HG02852 (cell line): Measurements from ENCODE around the gene PSMD1.
"Not testable (repeated sequence)": the region's sequence is repeated elsewhere in the genome, so short reads cannot be mapped to it uniquely, and the experiment has no call there.

Experiments used
- ATAC-seq: cut with Tn5 transposase; IDR thresholded peaks from one replicate; pipeline ENCODE4 v1.9.1; 2021; ENCODE audit warnings: mild to moderate bottlenecking, moderate library complexity; ENCODE audit not compliant: unreplicated experiment

Gene PSMD1

DNA sequence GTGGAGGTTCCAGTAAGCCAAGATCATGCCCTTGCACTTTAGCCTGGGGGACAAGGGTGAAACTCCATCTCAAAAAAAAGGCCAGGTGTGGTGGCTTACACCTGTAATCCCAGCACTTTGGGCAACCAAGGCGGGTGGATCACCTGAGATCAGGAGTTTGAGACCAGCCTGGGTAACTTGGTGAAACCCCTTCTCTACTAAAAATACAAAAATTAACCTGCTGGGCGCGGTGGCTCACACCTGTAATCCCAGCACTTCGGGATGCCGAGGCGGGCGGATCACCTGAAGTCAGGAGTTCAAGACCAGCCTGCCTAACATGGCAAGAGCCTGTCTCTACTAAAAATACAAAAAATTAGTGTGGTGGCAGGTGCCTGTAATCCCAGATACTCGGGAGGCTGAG lies 84.1 kb downstream of the PSMD1 start:
- not testable (repeated sequence) for ATAC-seq

DNA sequence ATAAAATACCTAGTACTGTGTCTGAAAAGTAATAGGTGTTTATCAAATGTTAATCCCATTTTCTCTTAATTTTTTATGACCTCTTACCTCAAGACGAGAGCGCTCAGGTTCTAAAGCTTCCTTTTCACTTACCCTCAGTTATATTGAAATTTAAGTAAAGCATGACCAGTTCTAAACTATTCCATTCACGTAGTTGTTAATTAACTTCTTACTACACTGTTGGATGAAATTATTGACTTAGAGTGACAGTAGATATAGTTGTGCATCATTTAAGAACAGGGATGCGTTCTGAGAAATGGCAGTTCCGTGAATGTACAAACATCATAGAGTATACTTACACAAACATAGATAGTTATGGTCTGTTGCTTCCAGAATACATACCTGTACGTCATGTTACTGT lies 88.2 kb downstream of the PSMD1 start:
- ATAC-seq, result no peak

DNA sequence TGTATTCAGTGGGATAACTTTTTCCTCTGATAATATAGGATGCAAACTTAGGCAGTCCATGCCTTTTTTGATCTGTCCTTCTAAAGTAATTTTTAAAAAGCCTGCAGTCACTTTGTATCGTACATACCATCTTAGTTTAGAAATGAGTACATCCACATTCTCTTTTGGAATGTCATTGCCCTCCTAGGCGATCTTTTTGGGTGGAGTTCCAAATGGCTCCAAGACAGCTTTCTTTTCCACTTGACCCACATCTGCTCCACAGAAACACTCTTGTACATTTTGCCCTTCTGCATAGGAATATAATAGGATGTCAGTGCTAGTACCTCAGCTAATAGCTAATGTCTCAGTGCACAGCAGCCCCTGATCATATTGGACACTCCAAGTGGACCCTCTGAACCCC lies 90.0 kb downstream of the PSMD1 start:
- no peak for ATAC-seq

DNA sequence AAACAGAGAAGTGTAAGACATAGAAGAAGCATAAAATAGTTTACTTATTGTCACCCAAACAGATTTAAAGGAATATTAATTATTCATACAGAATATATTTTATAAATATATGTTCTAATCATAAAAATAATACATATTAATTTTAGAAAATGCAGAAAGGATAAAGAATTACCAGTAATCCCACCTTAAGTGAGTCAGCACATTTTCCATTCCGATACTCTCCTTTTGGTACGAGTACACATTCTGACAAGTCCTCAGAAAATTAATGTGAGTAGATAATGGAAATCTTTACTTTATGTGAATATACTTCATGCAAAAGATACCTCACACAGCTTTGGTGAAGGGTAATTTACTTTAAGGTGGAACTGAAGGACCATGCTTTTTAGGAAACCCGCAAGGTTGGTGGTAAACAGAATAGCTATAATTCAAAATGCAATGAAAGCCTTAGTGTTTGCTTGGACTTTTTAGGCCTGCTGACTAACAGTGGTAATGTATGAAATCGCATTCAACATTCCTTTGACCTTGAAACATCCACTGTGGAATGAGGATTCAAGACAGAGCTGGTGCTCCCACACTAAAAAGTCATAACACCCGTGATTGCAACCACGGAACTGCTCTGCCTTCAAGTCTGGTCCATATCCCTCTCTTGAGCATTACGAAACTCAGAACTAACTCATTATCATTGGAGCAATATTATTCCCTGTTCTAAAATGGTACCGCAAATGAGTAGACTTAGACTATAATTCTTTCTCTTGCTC lies 96.3 kb downstream of the PSMD1 start:
- ATAC-seq, result no peak

DNA sequence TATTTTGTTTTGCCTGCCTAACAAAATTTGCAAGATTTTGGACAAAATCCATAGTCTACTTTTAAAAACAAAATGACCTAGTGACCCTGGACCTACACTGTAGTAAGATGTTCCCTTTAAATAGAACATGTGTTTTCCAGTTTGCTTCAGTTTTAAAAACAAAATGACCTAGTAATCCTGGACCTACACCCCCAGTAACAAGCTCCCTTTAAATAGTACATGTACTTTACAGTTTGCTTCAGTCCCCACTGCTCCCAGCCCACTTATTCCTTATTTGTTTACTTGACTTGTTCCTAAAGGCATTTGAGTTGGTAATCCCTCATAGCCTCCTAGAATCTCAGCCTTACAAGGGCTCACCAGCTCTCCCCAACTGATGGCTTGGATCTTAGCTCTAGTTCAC lies 102.6 kb downstream of the PSMD1 start:
- ATAC-seq, result no peak

DNA sequence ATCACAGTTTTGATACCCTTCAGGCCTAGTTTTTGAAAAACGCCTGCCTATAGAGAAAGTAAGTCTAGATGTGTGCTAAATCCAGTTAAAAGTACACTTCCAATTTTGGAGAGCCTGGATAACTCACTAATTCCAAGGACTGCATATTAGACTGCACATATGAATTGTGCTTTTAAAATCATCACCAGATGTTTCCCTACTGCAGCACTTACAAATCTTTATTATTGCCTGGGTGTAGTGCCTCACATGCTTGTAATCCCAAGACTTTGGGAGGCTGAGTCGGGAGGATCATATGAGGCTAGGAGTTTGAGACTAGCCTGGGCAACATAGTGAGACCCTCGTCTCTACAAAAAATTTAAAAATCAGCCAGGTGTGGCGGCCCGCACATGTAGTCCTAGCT lies 104.0 kb downstream of the PSMD1 start:
- no peak for ATAC-seq

DNA sequence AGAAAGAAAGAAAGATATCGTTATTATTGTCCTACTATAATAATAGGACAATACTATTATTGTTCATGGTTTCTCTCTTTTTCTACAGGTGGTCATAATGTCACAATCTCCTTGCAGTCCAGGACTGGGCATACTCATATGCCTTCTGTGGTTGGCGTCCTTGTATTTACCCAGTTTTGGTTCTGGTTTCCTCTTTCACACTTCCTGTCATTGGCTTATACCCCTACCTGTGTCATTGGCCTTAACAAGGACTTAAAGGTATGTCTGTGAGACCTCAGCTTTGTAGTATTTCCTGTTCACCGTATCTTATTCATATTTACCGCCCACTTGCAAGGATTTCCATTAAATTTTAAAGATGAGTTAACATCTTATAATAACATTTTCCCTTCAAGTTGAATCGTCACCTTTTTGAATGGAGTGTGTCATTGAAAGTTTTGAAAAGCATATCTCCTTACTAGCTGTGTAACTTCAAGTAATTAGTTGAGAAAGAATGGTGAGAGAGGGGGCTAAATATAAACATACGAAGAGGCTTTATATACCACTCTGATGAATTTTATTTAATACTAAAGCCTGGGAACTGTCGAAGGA lies 104.7 kb downstream of the PSMD1 start:
- ATAC-seq, result no peak

DNA sequence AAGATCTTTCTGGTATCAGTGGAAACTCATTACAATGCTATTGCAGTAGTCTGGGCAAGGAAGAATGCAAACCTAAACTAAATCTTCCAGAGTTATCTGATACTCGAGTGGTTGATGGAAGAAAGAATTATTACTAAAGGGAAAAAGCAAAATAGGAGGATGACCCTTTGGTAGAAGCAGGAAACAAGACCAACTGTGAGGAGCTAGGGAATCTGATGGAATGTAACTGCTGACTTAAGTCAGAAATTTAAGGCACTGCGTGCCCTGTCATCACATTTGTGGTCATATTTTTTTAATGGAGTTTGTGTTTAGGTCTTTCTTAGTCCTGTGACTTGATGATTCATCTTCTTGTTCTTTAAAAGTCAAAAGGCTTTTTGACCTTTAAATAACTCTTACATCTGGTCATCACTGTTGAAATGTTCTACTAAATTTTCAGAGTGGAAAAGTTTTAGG lies 105.2 kb downstream of the PSMD1 start:
- ATAC-seq, result no peak

DNA sequence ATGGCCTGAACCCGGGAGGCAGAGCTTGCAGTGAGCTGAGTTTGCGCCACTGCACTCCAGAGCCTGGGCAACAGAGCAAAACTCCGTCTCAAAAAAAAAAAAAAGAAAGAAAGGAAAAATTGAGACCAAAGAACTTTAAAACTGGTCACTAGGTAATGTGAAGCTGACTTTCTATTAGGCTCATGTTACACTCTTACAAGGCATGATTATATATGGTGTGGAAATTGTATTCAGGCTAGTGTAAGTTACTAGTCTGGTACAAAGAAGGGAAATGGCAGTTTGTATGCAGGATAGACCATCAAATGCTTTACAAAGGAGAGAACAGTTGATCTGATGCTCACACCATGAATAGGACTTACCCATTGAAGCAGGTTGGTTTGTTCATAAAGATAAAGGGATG lies 106.3 kb downstream of the PSMD1 start:
- no peak for ATAC-seq

DNA sequence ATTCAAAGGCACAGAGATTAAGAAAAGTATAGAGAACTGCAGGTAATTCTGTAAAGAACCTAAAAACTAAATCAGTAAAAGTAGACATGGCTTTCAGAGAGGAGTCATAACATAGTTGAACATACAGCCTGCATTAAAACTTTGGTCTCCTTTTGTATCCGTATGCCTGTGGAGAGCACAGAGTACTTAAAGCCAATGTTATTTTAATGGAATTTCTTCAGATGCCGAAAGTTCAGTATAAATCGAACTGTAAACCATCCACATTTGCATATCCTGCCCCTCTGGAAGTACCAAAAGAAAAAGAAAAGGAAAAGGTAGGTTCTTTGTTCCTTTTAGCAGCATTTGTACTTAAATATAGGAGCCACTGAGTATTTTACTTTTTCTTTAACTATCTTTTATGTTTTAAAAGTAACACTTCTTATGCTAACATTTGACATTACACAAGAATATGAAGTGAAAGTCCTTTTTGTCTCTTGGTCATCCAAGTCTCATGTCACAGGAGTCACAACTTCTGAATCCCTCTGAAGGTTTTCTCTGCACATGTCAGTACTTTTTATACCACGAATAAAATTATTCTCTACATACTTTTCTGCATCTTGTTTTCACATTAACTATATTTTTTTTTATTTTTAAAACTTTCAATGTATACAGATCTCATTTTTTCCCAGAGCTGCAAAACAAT lies 106.9 kb downstream of the PSMD1 start:
- ATAC-seq, result no peak

DNA sequence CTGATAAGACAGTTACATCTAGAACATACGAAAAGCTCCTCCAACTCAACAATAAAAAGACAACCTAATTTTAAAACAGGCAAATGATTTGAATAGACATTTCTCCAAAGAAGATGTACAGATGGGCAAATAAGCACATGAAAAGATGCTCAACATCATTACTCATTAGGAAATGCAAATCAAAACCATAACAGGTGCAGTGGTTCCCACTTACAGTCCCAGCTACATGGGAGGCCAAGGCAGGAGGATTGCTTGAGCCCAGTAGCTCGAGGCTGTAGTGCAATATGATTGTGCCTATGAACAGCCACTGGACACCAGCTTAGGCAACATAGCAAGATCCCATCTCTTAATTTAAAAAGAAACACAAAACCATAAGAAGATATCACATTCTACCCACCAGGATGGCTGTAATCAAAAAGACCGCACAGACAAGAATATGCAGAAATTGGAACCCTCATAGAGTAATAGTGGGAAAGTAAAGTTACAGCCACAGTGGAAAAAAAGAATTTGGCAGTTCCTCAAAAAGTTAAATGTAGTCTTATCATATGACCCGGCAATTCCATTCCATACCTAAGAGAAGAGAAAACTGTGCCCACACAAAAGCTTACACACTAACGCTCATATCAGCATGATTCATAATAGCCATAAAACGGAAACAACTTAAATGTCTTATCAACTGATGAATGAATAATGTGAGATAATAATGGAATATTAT lies 111.2 kb downstream of the PSMD1 start:
- no peak for ATAC-seq

DNA sequence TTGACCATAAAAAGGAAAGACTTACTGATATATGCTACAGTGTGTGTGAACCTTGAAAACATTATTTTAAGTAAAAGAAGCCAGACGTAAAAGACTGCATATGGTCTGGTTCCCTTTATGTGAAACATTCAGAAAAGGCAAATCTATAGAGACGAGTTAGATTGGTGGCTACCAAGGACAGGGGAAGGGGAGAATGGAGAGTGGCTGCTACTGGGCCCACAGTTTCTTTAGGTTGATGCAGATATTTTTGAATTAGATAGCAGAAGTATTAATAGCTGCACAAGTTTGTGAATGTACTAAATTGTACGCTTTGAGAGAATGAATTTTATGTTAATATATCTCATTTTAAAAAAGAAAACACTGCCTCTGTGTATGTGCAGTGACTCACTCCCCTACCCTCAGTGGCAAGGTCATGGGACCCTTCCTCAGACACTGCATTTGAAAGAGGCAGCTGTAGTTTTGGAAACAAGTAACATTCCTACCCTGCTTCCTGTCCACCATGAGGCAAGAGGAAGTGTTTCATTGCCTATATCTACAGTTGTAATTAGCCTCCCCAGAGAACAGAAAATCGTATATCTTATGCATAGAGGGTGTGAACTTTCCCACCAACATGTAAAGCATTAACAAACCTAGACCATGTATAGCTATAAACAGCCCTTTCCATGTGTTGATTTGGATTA lies 111.9 kb downstream of the PSMD1 start:
- ATAC-seq, result no peak

DNA sequence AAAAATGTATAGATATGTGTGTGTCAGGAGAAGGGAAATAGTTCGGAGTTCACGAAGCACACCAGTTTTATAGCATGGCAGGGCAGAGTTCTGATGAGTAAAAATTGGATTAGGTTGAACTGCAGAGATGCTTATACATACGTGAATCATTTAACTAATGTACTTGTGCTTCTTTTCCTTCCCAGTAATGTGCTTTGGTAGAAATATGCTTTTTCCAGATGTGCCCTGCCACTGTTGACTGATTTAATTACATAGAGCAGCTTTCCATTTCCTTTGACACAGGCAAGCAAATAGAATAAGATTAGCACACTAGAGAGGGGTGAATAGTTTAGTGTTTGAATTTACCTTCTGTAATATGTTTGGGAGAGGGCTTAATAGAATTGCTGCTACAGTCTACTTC lies 112.8 kb downstream of the PSMD1 start:
- no peak for ATAC-seq

DNA sequence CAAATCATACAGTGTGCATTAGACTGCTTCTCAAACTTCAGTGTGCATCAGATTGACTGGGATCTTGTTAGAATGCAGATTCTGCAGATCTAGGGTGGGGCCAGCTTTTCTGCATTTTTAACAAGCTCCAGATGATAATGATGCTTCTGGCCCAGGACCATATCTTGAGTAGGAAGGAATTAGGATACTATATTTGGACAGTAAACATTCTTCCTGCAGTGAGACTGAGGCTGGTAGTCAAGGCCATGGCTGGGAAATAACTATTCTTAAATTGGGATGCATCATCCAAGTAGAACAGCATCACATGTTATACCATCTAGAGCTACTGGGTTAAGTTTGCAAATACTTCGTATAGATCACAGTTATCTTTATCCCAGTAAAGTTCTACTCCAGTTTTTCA lies 113.4 kb downstream of the PSMD1 start:
- no peak for ATAC-seq

DNA sequence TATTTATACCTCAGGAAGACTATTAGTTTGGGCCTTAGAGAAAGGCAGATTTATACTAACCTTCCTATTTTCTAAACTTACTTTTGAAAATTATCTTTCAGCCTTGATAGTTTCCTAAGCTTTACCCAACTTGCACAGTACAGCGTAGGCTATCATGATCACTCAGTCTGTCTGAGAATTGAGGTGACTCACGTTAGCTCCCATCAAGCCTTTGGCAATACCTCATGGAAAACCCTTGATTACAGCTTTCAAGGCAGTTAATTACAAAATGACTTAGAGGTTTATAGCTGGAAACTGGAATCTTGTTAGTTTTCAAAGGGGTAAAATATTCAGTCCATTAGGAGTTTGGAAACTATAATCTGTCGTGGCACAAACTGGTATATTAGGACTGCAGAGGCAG lies 115.4 kb downstream of the PSMD1 start:
- ATAC-seq, result no peak

DNA sequence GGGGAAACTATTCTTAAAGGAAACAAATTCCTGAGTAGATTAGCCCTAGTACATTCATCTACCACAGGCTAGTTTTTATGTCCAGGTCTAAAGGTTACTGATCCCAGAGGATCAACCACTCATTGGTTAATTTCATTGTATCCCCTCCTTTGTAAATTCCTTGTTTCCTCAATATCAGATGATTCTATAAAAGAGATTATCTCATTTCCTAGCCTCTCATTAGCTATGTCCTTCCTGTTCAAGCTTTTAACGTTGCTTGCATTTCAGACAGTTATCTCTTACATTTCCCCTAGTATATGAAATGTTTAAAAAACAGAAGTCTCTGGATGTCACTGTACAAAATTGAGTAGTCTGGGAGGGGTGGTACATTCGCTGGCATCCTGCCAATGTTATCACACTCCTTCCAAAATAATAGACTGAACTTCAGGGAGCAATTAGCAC lies 117.6 kb downstream of the PSMD1 start:
- ATAC-seq, result no peak

DNA sequence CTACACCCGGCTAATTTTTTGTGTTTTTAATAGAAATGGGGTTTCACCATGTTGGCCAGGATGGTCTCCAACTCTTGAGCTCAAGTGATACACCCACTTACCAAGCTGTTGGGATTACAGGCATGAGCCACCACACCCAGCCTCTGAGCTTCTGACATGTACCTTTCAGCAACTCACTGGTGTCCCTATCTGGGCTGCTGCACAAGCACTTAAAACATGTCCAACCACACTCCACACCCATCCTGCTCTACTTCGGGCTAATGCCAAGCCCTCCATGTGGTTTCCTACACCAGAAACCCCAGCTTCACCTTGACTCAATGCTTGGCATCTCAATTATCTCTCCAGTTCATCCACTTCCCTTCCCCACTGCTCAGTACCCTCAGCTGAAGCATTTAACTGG lies 119.4 kb downstream of the PSMD1 start:
- no peak for ATAC-seq

DNA sequence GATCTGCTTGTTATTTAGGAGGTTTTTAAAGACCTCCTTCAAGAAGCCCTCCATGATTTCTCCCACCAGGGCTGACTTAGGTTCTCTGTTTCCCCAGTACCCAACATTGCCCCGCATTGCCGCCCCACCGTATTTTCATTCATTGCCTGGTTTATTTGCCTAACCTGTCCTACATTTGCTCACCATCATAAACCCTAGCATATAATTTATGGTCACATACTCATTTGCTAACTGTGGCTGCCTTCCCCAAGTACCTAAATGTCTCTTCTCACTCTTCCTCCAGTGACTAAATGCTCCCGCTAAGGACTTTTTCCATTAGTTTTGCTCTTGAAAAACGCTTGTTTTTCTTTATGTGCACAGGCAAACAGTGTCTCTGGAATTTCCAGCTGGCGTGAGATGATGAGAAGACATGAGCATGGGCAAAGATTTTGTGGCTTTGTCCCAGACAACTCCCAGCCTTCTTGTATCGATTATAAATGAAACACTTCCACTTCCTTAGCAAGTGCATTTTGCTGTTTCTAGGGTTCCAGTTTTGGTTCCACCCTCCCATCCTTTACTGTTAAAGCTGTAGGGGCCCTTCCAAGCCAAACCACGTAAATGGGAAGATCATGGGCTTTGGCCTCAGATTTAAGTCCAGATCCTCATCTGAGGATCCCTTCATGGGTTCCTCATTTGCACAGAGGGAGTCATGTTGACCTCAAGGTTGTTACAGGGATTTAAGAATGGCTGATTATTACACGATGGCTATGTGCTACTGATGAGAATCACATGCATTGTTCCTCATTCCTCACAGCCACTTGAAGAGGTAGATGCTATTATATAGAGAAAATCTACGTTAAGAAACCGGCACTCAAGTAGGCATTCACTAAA lies 120.7 kb downstream of the PSMD1 start:
- no peak for ATAC-seq

DNA sequence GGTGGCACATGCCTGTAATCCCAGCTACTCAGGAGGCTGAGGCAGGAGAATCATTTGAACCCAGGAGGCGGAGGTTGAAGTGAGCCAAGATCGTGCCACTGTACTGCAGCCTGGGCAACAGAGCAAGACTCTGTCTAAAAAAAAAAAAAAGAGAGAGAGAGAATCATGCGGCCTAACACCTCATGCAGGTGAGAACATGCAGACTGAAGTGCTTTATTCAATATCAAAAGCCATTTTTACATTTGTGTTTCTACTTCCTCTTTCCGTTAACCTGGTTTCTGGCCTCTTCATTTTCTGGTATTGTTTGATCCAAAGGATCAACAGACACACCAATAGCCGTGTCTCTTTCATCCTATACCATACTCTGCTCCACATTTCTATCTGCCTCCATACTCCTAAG lies 122.1 kb downstream of the PSMD1 start:
- not testable (repeated sequence) for ATAC-seq
